SIG-M5 treated with dmso at 0.1 percent for 504 hours (cell line): Measurements from ENCODE around the gene TRMT44.
"Not testable (repeated sequence)": the region's sequence is repeated elsewhere in the genome, so short reads cannot be mapped to it uniquely, and the experiment has no call there.

Source experiments
- DNase-seq: peaks from one replicate; lab custom pipeline; 2025; ENCODE audit not compliant: unreplicated experiment; lab: John Stamatoyannopoulos, UW

The TRMT44 gene

GRCh38 chr4:8491478-8491877 lies 50.9 kb downstream of the TRMT44 start:
- DNase-seq = not testable (repeated sequence)

- DNase-seq = no peak
Measured at GRCh38 chr4:8492174-8492573, 51.6 kb downstream of the TRMT44 start.

DNA sequence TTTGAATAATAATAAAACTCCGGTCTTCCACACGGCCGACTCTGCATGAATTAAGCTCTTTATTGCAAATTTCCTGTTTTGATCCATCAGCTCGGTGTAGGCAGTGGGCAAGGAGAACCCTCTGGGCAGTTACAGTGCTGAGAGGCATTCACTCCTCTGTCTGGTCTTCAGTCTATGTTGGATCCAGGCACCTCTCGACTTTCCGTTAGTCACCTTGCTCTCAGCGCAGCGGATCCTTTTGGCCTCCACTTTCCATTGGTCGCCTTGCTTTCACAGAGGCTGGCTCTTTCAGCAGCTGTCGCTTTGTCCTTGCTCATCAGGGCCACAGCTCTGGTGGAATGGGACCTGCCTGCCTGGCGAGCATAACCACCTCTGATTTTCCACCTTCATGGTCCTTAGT lies 52.9 kb downstream of the TRMT44 start:
- DNase-seq = no peak

- DNase-seq = no peak
Measured at GRCh38 chr4:8494218-8494617, 53.6 kb downstream of the TRMT44 start.

DNA sequence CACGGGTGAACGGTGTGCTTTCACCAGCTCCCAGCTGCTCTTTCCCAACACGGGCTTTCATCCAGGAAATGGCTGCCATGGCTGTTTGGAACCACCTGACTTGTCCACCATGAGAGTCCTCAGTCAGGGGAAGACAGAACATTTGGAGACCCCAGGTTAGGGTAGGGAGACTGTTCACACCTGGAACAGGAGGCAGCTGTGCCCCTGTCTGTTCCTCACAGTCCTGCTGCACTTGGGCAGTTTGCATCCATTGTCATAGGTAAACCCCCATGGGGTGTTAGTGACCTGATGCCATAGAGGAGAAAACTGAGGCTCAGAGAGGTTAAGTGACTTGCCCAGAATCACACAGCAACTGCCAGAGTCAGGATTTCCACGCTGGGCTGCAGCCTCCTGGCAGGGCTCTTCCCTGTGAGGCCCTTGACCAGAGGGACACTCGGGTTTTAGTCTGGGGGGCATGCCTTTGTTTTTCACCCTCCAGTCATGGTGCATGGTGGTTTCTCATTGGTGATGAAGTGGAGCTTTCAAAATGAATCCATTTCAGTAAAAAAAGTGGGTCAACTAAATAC lies 54.5 kb downstream of the TRMT44 start:
- DNase-seq = no peak

DNA sequence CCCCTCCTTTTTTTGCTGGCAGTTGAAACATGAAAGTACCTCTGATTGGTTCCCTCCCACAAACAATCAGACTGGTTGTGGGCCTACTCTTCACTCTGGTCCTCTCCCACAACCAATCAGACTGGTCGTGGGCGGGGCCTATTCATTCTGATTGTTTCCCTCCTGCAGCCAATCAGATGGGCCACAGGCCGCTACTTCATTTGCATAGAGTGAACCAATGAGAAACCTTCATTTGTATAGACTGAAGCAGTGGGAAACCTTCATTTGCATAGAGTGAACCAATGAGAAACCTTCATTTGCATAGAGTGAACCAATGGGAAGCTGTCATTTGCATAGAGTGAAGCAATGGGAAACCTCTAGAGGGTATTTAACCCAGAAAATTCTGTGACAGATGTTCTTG lies 55.2 kb downstream of the TRMT44 start:
- no peak for DNase-seq

DNA sequence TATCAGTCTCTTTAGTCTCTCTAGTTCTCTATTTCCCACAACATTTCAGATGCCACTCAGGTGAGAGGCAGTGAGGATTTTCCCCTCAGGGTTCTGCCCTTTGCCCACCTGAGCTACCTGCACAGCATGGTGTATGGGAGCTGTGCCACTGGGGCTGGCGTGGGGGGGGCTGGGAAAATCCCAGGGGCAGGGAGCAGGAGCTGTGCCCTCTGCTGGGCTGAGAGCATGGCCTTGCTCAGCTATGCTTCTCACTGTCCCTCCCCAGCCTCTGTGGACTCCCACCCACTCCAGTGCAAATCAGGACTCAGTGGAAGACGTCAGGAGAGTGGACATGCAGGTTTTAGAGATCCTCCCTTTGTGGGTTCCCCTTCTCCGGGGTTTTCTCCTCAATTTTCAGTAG lies 57.2 kb downstream of the TRMT44 start:
- no peak for DNase-seq

DNA sequence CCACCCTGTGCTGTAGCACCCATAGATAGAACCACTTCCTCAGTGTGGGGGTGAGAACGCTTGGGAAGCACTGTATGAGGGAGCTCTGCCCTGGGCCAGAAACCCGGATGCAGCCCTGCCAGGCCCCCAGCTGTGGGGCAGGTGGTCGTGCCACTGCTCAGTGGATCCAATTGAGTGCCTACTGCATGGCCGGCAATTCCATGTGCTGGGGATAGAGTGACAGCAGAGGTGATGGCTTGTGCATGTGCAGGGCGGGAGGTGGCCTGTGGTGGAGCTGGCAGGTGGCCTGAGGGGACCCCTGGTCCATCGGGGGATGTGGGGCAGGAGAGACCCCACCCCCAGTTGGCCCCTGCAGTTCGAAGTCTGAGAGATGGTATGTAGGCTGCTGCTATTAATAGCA lies 60.4 kb downstream of the TRMT44 start:
- DNase-seq = no peak

DNA sequence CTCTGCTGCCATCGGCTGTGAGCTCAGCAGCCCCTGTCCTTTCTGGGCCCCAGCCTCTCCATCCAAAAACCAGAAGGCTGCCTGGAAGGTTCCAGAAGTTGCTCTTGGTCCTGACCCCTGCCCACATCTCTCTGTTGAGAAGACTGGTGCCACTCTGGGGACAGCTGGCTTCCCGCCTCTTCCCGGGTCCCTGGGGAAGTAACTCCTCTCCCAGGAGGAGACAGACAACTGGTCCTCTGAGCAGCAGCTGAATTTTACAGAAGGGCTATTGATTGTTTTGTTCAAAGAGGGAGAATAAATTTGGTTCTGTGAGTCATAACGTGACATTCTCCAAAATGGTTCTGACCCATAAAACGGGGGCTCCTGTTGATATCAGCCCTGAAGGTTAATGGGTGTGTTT lies 61.2 kb downstream of the TRMT44 start:
- DNase-seq = no peak

- no peak for DNase-seq
Measured at GRCh38 chr4:8502371-8502770, 61.8 kb downstream of the TRMT44 start.

DNA sequence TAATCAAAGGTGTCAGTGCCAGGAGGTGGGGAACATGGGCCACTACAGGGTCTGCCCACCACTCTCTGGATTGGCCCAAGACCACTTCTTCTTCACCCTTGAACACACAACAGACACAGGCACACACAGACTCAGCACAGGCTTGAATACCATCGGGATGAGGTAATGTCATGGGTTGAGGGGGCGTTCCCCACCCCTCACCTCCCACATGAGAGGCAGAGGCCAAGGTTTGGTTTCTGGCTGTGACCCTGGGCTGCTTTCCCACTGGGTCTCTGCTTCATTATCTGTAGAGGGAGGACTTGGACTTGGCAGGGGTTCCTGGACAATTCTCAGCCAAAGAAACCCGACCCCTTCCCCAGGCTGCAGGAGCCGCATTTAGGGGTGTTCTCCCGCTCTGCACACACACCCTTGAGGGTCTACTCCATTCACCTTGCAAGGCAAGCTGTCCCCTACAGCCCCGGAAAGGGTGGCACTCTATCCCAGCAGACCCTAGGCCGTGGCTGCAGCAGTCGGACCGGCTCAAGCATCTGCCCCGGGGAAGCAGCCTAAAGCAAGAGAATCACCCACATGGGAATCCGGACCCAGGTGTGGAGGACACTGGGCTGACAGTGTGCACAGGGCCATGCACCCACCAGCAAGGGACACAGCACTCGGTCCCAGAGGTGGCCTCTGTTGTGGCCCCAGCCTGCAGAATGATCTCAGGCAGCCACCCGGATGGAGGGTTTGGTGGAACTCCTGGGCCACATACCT lies 62.4 kb downstream of the TRMT44 start:
- DNase-seq = no peak

GRCh38 chr4:8503801-8504200 lies 63.2 kb downstream of the TRMT44 start:
- no peak for DNase-seq

GRCh38 chr4:8504279-8505007 lies 63.9 kb downstream of the TRMT44 start:
- DNase-seq = no peak

- no peak for DNase-seq
Measured at GRCh38 chr4:8505229-8505628, 64.7 kb downstream of the TRMT44 start.

DNA sequence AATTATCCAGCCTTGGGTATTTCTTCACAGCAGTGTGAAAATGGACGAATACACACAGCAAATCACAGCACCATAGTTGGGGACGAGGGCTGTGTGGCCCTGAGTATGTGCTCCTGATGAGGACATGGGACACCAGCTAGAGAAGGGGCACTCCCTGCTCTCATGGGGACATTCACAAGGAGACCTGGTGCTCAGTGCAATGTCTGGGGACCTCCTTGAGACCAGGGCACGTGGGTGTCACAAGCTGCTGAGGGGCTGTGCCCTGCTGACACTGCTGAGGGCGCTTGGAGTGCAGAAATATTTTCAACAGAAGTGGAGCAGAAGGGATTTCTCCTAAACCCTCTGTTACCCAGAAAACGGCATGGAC lies 65.4 kb downstream of the TRMT44 start:
- DNase-seq = no peak

DNA sequence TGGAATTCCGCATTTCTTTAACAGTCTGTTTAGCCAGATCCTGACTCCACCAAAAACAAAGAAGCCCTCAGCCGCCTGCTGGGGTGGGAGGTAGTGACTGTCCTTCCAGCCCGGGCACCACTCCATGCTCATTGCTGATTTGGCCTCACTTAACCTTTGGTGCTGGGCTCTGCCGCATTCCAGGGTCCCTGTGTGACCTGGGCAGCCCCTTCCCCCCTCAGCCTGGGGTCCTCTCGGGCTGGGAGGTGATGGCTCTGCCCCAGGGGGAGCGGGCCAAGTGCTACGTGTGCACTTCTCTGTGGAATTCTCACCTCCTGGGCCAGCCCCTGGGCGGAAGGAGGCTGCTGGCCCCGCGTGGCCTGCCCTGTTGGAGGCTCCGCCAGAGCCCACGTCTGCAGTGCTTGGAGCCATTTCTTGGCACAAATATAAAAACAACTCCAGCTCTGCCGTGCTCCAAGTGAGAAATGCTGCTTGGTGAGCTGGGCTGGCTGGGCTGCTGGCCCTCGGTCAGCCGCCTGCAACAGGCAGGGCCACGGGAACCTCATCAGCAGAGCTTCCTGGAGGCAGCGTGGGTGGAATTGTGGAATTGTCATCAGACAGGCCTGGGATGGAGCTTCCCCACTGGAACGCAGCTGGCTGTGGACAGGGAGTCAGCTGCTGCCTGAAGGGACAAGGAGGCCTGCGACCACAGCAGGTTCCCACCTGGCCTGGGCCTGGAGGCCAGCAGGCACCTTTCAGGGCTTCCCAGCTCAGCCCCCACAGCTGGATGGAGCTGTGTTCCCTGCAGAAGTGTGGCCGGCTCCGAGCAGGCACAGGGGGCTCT lies 66.0 kb downstream of the TRMT44 start:
- DNase-seq = no peak

DNA sequence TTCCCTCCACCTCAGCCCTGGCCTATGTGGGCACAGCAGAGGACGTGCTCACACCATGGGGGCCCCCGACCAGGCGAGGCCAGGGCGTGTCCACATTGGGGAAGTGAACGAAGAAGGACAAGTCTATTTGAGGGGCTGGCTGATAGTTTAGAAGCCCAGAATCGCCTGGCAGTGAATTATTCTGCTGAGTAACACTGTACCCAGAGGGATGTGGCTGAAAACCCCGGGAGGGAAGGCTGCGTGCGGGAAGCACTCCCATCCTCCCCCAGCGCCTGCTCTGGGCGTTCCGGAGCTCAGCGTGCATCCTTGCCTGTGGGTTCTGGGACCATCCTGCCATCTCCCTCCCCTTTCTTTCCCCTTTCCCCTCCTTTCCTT lies 66.6 kb downstream of the TRMT44 start:
- DNase-seq = no peak

GRCh38 chr4:8507624-8508023 lies 67.0 kb downstream of the TRMT44 start:
- DNase-seq = no peak

GRCh38 chr4:8508266-8508665 lies 67.7 kb downstream of the TRMT44 start:
- DNase-seq = no peak

- DNase-seq = no peak
Measured at GRCh38 chr4:8508740-8509139, 68.2 kb downstream of the TRMT44 start.

- DNase-seq = no peak
Measured at GRCh38 chr4:8509311-8509950, 68.9 kb downstream of the TRMT44 start.
